Renal cortical epithelial cell (primary cell): ENCODE results near the gene CASD1. TPM values are rescaled to one million over a fixed set of nuclear protein-coding genes. Genes with fewer than 3 reads are reported as not detected.

Experiments used
- DNase-seq: peaks from one replicate; pipeline ENCODE4 v3.0.0-alpha.2; 2011; ENCODE audit warnings: low read depth
- total RNA-seq: library from RNA; depleted of rRNA; stranded (reverse); fragments of >200 nt; gene quantifications from 2 replicates; pipeline ENCODE4 v1.2.3, GENCODE V29; 2014

CASD1 gene
- total RNA-seq, 1 donor from 2014 or later = 33.7 TPM

DNA sequence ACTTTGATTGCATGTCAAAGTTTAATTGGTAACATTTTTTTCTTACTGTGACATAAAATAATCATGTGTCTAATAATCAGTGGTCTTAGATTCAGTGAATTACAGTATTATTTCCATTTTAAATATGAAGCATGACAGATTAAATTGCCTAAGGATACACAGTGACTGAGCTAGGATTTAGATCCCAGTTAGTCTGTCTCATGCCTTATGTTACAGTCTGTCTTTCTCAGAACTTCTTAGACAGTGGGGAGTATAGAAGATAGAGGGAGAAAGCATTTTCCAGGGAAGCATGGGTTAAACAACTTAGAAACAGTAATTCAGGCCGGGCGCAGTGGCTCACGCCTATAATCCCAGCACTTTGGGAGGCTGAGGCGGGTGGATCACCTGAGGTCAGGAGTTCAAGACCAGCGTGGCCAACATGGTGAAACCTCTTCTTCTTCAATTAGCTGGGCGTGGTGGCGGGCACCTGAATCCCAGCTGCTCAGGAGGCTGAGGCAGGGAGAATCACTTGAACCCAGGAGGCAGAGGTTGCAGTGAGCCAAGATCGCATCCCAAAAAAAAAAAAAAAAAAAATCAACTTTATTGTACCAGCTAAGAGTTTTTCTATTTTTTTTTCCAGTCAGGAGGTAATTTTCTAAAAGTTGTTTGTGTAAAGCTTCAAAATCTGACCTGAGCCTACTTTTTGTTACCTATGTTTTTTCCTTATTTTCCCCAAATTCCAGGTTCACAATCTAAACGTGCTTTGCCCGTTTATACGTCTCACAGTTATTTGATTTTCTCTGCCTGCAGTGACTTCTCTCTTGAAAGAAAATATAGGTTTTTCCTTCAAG is 3.3 kb downstream of the CASD1 start:
- no peak for DNase-seq

- peak; percentile 24 for DNase-seq
Observed at GRCh38 chr7:94513565-94513860, 3.9 kb downstream of the CASD1 start.

- DNase-seq = no peak
Observed at GRCh38 chr7:94514140-94514889, 4.7 kb downstream of the CASD1 start.

GRCh38 chr7:94514917-94515316 is 5.3 kb downstream of the CASD1 start:
- DNase-seq = no peak

DNA sequence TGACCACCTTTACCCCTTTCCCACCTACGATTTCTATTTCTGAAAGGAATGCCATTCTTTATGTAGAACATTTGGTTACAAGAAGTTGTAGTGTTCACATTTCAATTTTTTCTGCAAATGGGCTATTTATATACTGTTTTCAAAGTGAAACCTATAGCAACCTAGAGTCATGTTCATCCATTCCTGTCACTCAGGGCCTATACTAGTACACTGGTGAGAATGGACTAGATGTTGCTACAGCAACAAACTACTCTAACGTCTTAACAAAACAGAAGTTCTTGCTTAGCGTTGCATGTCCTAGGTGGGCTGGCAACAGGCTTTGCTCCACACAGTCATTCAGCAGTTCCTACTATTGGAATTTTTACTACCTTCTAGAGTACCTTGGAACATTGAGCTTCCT is 16.3 kb downstream of the CASD1 start:
- DNase-seq = no peak

DNA sequence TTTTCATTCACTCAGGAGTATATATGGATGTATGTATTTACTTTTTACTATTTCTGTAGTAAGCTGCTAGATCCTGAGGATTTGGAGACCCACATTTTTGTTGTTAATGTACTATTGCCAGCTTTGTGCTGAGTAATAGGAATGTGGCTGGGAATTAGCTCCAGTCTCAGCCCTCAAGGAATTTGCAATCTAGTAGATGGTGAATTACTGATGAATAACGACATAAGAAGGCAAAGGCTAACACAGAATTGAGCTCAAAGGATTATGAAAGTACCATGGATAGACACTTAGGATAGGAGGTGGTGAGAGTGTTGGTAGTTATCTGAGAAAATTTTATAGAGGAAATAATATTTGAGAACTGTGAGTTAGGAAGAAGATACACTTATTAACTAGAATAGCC is 19.9 kb downstream of the CASD1 start:
- peak; percentile 70 for DNase-seq

- DNase-seq = no peak
Observed at GRCh38 chr7:94530109-94530508, 20.5 kb downstream of the CASD1 start.

GRCh38 chr7:94532676-94533075 is 23.1 kb downstream of the CASD1 start:
- DNase-seq = no peak

DNA sequence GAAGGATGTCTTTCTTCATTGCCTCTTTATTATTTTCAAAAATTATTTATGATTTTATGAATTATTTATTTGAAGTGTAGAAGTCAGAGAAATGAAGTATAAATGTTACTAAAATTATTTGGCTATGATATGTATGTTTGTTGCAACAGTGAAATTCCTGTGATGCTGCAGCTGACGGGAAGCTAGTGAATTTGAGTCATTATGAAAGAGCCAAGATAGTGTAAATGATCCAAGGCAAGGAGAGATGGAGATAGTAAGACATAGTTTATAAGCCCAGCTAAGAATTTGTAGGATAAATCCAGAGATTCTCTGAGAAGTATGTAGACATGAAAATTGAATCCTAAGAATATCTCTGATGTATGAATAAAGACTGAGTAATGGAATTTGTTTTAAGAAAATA is 30.8 kb downstream of the CASD1 start:
- no peak for DNase-seq

DNA sequence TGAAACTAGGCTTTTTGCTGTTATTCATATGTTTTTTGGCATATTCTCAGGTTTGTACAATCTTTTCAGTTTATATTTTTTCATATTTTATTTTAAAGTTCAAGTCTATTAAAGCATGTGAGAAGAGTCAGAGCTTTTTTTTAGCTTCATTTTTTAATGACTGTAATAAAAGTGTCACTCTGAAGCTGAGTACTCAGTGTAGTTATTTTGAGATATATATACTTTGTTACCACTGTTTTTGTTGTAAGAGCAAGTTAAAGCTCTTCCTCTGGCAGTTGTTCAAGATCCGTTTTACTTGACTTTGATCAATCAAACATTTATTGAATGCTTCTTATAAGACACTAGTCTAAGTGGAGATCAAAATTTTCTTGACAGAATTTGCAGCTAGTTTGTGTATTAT is 37.5 kb downstream of the CASD1 start:
- DNase-seq = peak; percentile 23

- DNase-seq = no peak
Observed at GRCh38 chr7:94556028-94556427, 46.4 kb downstream of the CASD1 start.

- DNase-seq = no peak
Observed at GRCh38 chr7:94557215-94557614, 47.6 kb downstream of the CASD1 start.

DNA sequence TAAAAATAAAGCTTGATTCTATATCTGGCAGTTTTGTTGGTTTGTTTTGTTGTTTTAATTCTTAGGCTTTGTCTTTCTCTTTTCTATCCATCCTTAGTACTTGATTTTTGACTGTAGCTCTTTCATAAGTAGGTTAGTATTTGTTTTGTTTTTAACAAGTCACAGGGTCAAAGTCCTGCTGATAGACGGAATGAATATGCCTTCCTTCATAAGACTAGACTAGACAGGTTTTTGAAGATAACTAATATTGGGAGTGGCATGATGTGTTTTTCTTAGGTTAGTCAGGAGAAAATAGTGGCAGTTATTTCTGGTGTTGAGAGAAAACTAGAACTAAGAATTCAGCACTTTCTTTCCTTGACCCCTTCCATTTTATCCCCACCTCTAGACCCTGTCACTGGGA is 50.4 kb downstream of the CASD1 start:
- DNase-seq = no peak

GRCh38 chr7:94561841-94562514 is 52.4 kb downstream of the CASD1 start:
- no peak for DNase-seq

DNA sequence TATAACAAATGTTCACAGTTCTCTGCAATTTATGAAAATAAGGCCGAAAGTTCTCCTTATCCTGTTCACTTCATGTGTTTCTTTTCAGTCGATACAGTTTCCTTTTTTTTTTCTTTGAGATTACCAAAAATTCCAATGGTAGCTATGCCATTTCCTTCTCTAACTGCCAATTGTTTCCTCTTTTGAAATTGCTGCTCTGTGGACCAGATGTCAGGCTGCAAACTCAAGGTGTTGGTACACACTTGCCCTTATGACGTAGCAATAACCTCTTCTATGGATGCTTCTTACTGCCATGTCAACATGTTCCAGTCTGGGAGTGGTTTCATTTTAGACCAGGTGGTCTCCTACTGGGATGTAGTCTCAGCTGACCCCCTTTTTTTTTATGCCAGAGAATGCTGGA is 52.9 kb downstream of the CASD1 start:
- DNase-seq = no peak

DNA sequence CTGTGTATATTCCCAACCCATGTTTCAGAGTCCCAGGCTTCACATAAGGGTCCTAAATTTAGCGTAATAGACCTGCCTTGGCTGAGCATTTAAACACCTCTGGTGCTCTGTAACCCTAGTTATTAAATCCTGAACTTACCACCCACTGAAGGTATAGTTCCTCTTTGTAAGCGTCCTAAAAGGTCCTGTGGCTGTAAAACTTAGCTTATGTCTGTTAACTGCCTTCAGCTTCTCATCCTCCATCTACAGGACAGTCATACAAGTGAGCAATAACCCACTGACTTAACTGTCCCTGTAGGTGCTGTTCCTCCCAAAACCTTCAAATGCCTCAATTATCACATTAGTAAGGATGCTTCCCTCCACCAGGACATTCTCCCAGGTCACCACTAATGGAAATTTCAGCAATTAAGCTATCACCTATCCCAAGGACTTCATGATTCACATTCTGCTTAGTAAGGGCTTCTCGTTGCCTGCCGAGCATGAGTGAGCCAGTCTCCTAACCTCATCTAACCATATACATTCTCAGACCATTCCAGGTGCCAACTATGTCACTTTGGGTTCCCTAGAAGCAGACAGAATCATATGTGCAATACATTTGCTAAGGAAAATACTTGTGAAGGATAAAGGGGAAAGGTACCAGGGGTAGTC is 55.8 kb downstream of the CASD1 start:
- no peak for DNase-seq

DNA sequence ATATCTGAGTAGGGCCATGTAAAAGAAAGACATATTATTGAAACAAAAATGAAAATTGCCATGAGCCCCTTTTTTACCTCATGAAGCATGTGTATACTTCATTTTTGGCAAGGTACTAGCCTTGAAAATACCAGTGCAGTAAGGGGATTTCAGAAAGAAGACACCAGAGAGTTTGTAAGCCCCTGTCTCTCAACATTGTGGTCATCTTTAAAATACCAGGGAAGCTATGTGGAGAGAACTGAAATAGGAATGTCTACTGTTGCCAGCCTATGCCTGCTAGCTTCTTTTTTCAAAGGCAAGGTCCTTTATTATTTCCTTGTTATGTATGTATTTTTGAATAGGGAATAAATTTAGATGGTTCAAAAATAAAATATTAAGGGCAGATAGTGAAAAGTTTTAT is 57.8 kb downstream of the CASD1 start:
- no peak for DNase-seq

DNA sequence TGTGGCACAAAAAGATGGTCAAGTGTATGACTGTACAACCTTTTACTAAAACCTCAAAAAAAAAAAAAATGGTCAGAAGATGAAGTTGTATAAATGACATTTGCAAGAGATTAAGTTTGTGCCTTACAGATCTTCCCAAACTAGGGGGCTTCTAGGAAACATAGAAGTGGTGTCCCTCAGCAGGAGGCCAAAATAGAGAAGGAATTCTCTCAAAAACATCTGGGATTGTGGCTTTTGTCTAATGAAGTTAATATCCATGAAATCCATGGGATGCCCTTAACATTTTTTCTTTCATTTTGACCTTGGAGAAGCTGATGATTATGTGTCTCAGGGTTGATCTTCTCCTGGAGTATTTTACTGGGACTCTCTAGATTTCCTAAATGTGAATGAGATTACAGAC is 62.2 kb downstream of the CASD1 start:
- DNase-seq = no peak

DNA sequence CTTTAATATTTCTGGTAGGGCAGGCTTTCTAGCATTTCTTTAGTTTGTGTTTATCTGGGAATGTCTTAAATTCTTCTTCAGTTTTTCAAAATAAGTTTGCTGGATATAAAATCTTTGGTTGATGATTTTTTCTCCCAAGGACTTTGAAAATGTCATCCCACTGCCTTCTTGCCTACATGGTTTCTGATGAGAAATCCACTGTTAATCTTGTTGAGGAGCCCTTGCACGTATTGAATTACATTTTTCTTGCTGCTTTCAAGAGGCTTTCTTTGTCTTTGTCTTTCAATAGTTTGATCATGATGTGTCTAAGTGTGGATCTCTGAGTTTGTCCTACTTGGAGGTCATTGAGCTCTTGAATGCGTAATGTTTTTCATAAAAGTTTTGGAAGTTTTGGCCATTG is 66.0 kb downstream of the CASD1 start:
- no peak for DNase-seq

GRCh38 chr7:94576316-94576715 is 66.7 kb downstream of the CASD1 start:
- DNase-seq = no peak

DNA sequence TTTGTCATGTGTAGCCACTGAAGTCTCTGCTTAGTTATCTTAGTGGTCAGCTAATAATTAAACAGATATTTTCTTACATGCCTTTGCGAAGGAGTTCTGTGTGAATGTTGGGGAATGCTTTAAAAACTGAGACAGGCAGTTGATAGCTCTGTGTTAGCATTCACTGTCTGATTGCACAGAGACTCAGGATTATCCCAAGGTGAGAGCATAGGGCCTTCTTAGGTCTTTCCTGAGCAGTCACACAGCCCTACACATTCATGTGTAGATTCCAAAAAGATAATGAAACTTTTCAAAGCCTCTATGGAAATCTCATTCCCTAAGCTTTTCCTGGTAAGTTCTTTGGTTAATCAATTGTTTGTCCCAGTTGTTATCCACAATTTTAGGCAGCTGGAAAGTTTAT is 67.7 kb downstream of the CASD1 start:
- DNase-seq = peak; percentile 36

DNA sequence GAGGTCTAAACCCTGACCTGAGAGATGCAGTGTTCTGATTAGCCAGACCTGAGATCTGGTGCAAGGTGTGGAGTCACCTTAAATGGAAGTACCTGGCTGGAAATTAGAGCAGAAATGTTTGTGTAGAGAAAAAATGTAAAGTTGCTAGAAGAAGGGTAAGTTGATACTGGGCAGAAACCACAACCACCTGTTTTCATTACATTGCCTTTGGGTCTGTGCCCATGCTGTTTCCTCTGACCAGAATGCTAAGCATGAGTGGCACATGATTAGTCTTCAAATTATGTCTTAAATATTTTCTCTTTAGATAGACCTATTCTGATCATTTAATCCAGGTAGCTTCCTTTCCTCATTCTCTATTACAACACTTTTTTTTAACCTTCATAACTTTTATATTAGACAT is 69.0 kb downstream of the CASD1 start:
- peak; percentile 22 for DNase-seq
